ENCODE results near the gene NFIB.

The NFIB gene

DNA sequence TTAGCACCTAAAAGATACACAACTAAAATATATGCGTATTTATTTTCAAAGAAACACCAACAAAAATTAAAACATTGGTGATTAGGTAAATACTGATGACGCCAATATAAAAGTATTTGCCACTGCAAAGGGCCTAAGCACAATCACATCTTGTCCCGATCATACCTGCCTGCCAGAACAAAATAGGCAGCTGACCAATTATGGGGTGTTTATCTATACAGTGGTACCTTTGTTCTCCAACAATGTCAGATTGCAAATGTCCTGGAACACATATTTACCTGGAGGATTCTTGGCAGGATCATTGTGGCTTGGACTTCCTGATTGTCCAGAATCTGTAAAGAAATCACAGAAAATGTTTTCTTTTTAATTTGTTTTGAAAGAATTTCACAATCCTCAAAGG is 134.5 kb downstream of the NFIB start:
- DNase-seq, result no peak

GRCh38 chr9:14175778-14176177 is 138.2 kb downstream of the NFIB start:
- DNase-seq, result no peak

DNA sequence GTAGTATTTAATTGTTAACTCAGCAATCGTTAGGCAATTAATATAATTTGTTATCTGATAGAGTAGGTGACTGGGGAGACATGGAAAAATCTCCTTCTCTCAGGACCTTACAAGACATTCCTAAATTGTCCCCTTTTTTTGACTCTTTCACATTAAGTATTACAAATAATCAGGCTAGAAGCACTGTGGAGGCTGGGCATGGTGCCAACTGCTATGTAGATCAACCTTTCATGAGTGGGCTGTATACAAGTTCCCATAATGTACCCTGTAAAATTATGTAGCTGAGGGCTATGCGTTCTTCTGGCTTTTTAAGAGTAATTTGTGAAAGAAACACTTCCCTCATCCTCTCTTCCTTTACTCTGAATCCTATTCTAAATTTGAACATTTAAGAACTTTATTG is 140.2 kb downstream of the NFIB start:
- DNase-seq, result no peak

DNA sequence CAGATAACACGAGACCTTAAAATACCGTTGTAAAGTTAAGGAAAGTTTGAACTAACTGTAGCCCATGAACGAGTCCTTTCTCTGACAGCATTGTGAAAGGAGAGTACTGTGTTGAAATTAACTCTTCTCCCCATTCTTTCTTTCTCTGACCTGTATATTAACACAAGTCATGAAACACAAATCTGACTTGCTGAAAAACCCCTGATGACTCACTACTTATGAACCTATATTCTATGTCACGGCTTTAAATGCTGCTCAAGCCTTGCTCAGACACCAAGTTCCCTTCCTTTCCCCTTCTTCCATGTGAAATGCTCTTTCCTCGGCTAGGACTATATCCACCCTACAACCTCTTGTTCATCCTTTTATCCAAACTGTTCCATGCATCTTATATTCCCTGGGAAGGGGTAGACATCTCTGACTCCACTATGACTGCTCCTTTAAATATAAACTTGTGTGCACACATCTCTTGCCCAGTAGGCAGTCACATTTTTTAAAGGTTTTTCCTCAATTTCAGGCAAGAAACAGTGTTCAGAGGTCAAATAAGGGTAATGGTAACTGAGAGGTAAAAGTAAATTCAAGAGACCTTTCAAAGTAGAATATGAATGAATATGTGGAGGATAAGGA is 142.9 kb downstream of the NFIB start:
- DNase-seq, result no peak

GRCh38 chr9:14170392-14170931 is 143.5 kb downstream of the NFIB start:
- no peak for DNase-seq

DNA sequence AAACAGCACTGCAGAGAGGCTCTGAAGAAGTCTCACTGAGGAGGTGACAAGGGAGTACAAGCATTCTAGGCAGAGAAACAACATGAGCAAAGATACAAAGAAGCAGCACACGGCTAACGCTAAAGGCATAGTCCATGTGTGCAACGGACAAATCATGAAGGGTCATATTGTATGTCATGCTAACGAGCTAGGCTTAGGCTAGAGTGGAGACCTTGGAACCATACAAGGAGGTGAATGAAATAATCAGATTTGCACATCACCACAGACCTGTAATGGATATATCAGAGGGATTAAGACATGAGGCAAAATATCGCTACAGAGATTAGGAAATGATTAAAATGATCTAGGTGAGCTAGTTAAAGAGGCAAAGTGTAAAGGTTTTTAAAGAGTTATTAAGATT is 145.6 kb downstream of the NFIB start:
- no peak for DNase-seq

DNA sequence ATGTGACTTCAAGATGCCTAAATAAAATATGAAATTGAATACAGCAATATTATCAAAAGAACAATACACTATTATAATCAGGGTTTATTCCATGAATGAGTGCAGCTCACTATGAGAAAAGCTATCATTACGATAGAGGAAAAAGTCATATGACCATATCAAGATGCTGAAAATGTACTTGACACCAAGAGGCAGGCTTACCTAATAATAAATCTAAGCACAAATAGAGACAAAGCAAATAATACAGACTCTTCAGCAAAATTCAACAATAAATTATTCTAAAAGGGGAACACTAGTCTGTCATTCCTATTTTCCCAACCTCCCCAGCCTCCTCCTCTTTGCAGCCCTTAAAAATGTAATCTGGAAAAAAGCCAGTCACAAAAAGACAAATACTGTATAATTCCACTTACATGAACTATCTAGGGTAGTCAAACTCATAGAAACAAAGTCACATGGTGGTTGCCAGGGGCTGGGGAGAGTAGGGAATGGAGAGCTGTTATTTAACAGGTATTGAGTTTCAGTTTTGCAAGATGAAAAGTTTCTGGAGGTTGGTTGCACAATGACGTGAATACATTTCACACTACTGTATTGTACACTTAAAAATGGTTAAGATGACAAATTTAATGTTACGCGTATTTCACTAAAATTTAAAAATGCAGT is 148.4 kb downstream of the NFIB start:
- no peak for DNase-seq

- DNase-seq, result no peak
These were observed 149.0 kb downstream of the NFIB start for GRCh38 chr9:14164908-14165307.

DNA sequence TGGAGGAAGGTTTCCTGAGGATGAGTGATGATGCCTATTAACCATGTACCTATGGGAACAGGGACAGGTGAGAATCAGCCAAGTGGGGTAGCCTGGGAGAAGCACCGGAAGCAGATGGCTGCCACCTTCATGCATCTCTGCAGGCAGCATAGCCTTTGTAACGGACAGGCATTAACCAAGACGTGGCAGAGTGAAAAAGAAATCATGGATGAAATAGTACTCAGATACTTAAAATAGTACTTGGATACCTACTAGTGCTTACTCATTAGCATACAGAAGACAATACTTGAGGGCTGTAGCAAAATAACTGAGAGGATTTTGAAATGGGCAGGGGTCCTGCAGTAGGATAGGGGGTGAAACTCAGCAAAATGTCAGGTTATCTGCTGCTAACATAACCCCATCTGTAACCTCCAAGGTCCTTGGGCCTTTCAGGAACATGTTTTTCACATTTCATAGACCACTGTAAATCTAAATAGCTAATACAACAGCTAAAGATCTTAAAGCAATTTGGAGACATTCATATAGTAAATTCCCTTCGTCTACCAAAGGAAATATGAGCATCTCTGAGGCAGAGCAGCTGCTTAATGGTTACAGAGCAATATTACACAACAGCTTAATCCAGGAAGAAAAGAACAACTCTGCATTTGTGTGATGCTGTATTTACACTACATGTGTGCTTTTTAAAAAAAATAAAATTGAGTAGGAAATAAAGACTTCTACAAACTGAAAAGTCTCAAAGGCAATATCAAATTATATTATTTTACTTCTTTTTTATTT is 154.3 kb downstream of the NFIB start:
- no peak for DNase-seq

DNA sequence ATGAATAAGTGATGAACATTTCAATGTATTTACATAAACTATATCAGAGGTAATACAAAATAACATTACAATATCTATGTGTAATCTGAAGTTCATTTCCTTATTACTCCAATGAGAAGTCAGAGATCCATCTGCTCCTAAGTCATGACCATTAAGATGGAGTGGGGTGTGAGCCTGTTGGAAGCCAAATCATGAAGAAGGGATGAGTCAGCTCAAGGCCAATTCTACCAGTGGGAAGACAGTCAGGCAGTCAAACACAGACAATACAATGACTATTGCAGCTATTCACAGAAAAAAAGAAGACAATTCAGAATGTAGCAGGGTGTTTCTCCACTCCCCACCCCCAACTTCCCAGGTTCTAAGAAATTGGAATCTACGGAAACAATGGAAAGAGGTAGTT is 155.0 kb downstream of the NFIB start:
- DNase-seq, result no peak

- DNase-seq, result no peak
These were observed 155.7 kb downstream of the NFIB start for GRCh38 chr9:14158136-14158813.

DNA sequence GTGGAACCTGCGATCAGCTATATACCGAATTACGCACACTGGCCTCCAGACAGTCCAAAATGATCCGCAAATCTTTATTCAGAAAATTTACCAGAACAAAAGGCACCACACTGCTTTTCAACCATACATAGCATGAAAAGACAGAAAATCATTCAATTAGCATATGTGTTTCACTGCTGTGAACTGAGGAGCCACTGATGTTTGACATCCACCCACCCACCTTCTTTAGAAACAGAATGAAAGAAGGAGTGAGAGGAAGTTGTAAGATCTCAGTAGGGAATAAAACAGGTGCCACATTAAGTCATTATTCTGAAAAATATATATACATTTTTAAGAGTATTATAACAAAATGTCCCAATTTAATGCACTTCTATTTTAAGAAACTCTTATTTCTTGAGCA is 156.8 kb downstream of the NFIB start:
- no peak for DNase-seq

DNA sequence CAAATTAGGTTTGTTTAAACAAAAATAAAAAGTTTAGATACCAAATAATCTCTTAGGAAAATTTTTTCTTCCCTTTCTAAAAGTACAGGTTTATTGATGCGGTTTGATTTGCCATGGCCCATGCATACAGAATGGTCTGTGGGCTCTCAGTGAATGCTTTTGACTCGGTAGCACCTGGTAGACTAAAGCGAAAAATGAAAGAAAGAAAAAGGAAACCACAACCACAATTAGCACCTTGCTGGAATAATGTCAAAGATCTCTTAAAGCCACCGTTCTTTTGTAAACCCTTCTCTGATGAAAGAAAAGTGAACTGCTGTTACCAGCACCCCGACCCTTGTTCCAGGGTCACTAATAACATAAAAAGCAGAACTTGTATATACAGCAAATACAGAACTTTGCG is 157.9 kb downstream of the NFIB start:
- DNase-seq, result no peak

DNA sequence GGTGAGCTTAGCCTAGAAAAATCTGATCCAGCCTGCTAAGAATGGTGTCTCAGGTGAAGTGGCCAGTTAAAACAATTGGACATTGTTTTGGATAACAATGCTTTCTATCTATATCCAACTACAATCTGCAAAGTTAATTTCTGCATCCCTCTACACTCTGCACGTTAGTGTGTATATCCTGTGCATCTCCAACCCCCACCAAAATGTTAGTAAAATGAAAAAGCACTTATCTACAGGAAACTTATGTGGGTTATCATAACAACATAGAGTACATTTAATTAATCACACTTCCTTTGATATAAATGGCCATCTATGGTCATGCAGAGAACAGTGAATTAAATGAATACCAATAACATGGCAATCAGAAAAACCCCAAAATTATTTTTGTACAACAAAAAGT is 158.7 kb downstream of the NFIB start:
- no peak for DNase-seq

DNA sequence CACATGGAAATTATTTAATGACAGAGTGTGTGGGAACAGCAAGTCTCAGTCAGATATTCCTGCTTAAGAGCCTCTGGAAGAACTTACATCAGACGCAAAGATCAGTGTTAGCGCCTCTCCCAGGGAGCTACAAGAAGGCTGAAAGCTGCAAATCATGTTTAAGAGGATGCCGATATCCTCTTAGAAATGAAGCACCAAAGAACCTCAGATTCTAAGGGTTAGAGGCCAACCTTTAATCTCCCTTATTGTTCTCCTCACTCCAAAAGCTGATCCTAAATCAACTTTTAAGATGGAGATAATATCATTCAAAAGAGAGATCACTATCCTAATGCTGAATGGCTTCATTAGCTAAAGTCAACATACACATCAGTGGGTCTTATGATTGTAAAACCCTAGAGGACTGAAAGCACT is 160.6 kb downstream of the NFIB start:
- DNase-seq, result no peak

GRCh38 chr9:14151451-14151850 is 162.5 kb downstream of the NFIB start:
- no peak for DNase-seq

DNA sequence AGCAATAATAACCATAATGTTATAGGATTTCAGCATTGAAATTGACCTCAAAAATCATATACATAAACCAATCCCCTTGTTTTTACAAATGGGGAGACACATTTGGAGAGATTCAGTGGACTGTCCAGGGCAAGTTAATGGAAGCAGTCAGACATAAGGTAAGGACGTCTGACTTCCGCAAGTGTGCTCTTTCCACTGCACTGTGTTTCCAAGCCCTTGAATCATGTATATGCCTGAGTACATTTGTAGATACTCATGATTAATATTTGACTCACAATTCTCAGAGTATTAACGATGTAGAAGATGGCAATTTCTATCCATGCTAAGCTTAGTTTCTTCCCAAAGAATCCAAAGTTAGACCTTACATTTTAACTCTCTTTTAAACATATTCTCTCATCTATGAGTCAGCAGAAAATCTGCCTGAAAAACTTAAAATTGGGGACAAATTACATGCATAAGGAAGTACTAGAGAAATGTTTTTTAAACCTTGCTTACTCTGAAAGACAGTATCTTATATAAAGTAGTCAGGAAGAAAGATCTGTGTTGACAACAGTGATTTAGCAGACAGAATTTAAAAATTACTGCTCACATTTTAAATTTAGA is 165.3 kb downstream of the NFIB start:
- no peak for DNase-seq

DNA sequence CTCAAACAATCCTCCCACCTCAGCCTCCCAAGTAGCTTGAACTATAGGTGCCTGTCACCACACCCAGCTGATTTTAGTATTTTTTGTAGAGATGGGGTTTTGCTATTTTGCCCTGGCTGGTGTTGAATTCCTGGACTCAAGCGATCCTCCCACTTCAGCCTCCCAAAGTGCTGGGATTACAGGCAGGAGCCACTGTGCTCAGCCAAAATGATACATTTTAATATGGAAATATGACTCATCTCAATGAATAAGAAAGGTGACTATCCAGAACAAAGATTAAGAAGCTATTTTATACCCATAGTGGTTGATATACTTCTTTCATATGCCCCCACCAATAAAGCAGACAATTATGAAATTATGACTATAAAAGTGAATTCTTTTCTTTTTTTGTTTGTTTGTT is 166.2 kb downstream of the NFIB start:
- DNase-seq, result no peak

DNA sequence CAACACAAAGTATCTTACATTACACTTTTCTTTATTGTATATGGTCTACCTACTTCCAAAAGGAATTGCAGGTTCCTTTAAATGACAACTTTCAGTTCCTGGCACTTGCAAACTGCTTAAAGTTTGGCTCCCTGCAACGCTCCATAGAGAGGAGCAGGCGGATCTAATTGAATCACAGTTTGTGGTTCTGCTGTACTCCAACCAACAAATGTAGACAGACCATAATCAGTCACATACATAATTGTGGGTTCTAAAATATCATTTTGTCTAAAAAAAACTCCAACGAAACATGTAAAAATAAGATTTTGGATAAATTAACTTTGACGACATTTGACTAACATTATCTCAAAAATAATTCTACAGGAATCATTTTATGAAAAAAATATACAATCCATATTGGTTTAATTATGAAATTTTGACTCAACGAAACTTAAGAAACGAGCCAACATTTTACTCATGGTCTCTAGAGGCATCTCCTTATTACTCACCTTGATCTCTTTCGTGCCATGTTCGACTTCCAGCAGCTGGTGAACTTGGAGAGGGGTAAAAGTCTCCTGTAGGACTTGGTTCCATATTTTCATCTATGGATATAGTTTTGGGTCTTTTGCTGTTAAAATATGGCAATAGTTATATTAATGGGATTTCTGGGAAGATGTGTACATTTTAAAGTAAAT is 167.6 kb downstream of the NFIB start:
- DNase-seq, result no peak

GRCh38 chr9:14144215-14144614 is 169.7 kb downstream of the NFIB start:
- DNase-seq, result no peak

DNA sequence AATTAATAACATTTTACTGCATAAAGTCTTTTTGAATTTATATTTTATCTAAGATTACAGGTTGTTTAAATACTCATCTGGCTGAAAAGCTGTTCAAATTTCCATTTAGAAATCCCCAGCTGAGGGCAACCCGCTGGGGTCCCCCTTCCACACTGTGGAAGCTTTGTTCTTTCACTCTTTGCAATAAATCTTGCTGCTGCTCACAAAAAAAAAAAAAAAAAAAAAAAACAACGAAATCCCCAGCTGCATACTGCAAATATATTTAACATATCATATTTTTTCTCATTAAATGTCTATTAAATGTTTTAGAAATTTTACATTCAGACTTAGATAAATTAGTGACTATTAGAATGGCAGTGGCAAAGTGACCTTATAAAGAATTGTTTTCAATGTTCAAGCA is 172.2 kb downstream of the NFIB start:
- no peak for DNase-seq

DNA sequence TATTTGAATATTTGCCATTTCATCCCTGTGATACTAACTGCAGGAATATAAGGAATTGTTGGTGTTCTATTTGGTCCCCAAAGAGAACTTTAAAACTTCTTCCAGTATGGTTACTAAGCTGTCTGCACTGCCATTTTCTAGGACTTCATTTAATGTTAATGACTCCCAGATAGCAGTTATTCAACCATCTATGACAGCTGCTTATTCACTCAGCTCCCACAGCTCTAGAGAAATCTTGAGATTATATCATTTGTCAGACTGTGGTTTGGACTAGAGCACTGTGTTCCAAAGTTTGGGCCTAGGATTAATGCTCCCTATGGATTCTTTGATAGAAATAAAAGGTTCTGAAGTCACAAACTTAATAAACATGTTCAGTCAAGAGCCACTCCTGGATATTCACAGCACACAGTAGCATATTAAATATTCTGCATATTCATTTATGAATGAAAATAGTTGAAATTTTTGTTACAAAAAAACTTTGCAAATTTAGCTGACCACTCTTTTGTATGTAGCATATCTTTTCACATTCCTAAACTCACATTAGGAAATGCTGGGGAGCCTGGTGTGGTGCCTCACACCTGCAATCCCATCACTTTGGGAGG is 173.7 kb downstream of the NFIB start:
- DNase-seq, result no peak

Data from MV-4-11 (cell line).